IPS DF 6.9 (cell line): ENCODE data around the gene ATP6V0C.
"Not testable (repeated sequence)": the region's sequence is repeated elsewhere in the genome, so short reads cannot be mapped to it uniquely, and the experiment has no call there.

ENCODE experiments used
- DNase-seq: peaks from one replicate; pipeline ENCODE4 v3.0.0-alpha.2; 2013; ENCODE audit warnings: low read depth, low spot score
- H3K27ac ChIP-seq: one replicate; pipeline ENCODE4 v1.5.1; 2013; ENCODE audit warnings: low read length, control low read depth
- H3K27me3 ChIP-seq: 2 replicates; pipeline ENCODE4 v1.6.1; 2013; ENCODE audit warnings: mild to moderate bottlenecking, low read length; ENCODE audit not compliant: control insufficient read depth, insufficient read depth
- H3K36me3 ChIP-seq: 2 replicates; pipeline ENCODE4 v1.6.1; 2013; ENCODE audit warnings: low read length; ENCODE audit not compliant: control insufficient read depth, insufficient read depth
- H3K4me1 ChIP-seq: 2 replicates; pipeline ENCODE4 v1.6.1; 2013; ENCODE audit warnings: low read length; ENCODE audit not compliant: control insufficient read depth, insufficient read depth
- H3K4me3 ChIP-seq: 2 replicates; pipeline ENCODE4 v1.5.1; 2013; ENCODE audit warnings: mild to moderate bottlenecking, low read length
- H3K9me3 ChIP-seq: 2 replicates; pipeline ENCODE4 v1.6.1; 2013; ENCODE audit warnings: low read length, inconsistent platforms; ENCODE audit not compliant: control insufficient read depth, insufficient read depth
- WGBS: extraction: QIAGEN DNeasy Blood & Tissue Kit; methylation state at CpG from one replicate; pipeline ENCODE4 v1.1.7; 2013; ENCODE audit warnings: mixed read lengths, missing lambda C conversion rate; ENCODE audit not compliant: insufficient read length, insufficient coverage; 5-methylcytosine and 5-hydroxymethylcytosine counted together

Gene ATP6V0C

DNA sequence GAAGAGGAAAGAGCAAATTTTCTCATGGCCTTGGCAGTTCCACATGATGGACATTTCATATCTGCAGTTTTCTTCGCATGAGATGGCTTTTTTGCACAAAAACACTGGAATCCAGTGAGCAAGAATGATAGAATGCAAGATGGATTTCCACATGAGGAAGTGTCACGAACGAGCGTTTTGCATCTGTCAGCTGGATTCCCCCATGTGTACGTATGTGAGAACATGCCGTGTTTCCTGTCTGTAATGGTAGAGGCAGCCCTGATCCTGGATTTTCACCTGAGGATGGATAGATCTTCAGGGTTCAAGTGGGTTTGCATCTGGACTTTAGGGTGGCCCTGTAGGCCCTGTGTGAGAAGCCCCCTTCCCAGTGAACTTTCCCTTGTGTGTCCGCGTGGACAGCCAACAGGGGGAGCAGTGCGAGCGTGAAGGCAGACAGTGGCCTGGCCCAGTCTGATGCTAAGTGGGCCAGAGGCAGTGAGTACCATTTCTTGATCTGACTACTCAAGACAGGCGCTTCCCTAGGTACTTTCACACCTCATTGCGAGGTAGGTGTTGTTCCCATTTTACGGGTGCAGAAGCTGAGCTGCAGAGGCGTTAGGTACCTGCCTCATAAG, 26.2 kb downstream of the ATP6V0C start:
- no CpG with 5 or more reads among the region's 14 CpGs for WGBS
- not testable (repeated sequence) for H3K4me1 ChIP-seq, H3K27ac ChIP-seq, H3K27me3 ChIP-seq, H3K9me3 ChIP-seq, DNase-seq, H3K4me3 ChIP-seq, H3K36me3 ChIP-seq

- no CpG with 5 or more reads among the region's 4 CpGs for WGBS
- DNase-seq, H3K27ac ChIP-seq, H3K36me3 ChIP-seq, H3K9me3 ChIP-seq, H3K4me1 ChIP-seq, H3K27me3 ChIP-seq, H3K4me3 ChIP-seq: not testable (repeated sequence)
These were observed 27.2 kb downstream of the ATP6V0C start for GRCh38 chr16:2540912-2541311.

- H3K4me3 ChIP-seq, H3K9me3 ChIP-seq, H3K27ac ChIP-seq, H3K36me3 ChIP-seq, H3K4me1 ChIP-seq, DNase-seq, H3K27me3 ChIP-seq: not testable (repeated sequence)
- no CpG with 5 or more reads among the region's 6 CpGs for whole genome bisulfite sequencing
These were observed 27.7 kb downstream of the ATP6V0C start for GRCh38 chr16:2541409-2541808.

GRCh38 chr16:2543771-2544170, 30.0 kb downstream of the ATP6V0C start:
- H3K27me3 ChIP-seq, DNase-seq, H3K9me3 ChIP-seq, H3K36me3 ChIP-seq, H3K4me1 ChIP-seq, H3K4me3 ChIP-seq, H3K27ac ChIP-seq: not testable (repeated sequence)
- no CpG with 5 or more reads among the region's 14 CpGs for whole genome bisulfite sequencing

DNA sequence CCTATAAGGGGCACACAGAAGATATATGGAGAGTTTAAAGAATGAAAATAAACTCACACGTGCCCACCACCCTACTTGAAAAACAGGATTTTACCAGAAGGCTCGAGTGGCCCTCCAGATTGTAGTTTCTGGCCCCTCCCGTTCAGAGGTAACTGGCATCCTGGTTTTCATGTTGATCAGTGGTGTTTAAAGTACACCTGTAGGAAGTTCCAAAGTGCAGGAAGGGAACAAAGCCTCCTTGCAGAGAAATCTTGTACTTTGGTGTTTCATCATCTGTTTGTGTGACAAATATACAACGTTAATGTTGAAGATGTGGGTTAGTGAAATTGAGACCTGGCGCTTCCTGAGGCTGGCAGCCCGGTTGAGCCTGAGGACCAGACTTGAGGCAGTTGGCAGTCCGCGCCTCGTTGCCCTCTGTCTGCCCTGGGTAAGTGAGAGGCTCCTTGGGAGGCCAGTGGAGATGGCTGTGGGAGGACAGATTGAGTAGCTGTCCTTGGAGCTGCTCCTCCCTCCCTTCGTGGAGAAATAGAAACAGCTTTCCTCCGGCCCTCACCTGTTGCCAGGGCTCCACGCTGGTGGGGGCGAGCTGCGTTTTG, 36.6 kb downstream of the ATP6V0C start:
- H3K36me3 ChIP-seq, H3K27me3 ChIP-seq, H3K4me3 ChIP-seq, DNase-seq, H3K27ac ChIP-seq, H3K4me1 ChIP-seq, H3K9me3 ChIP-seq: not testable (repeated sequence)
- WGBS = no CpG with 5 or more reads among the region's 14 CpGs

GRCh38 chr16:2551420-2551889, 37.7 kb downstream of the ATP6V0C start:
- H3K4me3 ChIP-seq, H3K27ac ChIP-seq, H3K36me3 ChIP-seq, DNase-seq, H3K9me3 ChIP-seq, H3K27me3 ChIP-seq, H3K4me1 ChIP-seq: not testable (repeated sequence)
- no CpG with 5 or more reads among the region's 17 CpGs for WGBS

DNA sequence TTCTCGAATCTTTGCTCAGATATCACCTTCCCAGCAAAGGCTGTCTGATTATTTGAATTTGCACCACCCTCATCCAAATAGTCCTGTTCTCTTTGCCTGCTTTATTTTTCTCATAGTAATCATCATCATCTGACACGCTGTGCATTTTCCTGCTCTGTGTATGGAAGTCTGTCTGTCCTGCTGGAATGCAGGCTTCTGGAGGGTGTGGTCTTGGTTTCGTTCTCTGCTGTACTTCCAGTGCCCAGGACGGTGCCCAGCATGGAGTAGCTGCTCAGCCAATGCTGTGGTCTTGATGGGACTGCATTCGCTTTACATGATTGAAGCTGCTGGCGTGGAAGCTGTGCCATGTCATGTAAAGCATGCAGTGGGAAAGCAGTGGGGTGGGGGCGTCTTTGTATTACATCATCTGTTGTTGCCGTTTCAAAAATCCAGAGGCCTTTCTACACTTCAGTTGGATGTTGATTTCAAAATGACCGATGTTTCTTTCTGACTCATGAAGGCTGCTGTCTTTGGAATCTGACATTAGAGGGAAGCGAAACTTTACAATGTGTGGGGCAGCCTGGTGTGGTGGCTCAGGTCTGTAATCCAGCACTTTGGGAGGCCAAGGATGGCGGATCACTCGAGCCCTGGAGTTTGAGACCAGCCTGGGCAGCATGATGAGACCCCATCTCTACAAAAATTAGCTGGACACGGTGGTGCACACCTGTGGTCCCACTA, 41.1 kb downstream of the ATP6V0C start:
- H3K4me1 ChIP-seq, H3K9me3 ChIP-seq, DNase-seq, H3K4me3 ChIP-seq, H3K36me3 ChIP-seq, H3K27ac ChIP-seq, H3K27me3 ChIP-seq: not testable (repeated sequence)
- no CpG with 5 or more reads among the region's 13 CpGs for WGBS

DNA sequence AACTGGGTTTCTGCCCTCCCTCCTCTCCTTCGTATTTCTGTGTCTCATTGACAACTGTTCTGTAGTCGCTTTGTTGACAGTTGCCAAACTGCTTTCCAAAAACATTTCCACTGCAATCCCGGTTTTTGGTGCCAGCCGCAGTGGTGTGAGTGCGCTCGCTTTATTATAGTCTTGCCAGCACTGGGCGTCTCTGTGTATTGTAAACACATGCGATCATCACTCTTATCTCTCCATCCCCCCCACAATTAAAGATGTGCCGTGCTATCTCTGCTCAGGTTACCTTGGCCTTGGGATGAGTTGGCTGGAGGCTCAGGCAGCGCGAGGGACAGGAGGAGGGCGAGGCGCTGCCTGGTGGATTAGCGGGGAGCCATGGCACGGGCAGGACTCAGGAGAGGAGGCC, 43.4 kb downstream of the ATP6V0C start:
- H3K27ac ChIP-seq, H3K4me3 ChIP-seq, H3K4me1 ChIP-seq, H3K36me3 ChIP-seq, H3K9me3 ChIP-seq, DNase-seq, H3K27me3 ChIP-seq: not testable (repeated sequence)
- WGBS = no CpG with 5 or more reads among the region's 15 CpGs

GRCh38 chr16:2560131-2560797, 46.5 kb downstream of the ATP6V0C start:
- not testable (repeated sequence) for DNase-seq, H3K36me3 ChIP-seq, H3K27ac ChIP-seq, H3K4me1 ChIP-seq, H3K9me3 ChIP-seq, H3K27me3 ChIP-seq, H3K4me3 ChIP-seq
- WGBS = no CpG with 5 or more reads among the region's 17 CpGs

DNA sequence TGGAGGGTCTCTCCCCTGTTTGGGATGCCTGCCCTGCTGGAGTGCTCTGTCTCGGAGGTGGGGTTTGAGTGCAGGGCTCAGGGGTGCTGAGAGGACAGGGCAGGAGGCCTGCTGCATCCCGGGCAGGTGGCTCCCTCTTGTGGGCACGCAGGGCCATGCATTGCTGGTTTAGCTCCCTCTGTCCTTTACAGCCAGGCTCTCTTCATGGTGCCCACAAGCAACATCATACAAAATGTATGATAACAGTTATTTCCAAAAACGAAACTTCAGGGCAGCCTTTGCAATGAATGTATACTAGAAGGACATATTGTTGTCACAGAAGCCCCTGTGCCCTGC, 47.0 kb downstream of the ATP6V0C start:
- not testable (repeated sequence) for H3K27ac ChIP-seq, DNase-seq, H3K9me3 ChIP-seq, H3K4me1 ChIP-seq, H3K27me3 ChIP-seq, H3K4me3 ChIP-seq, H3K36me3 ChIP-seq
- no CpG with 5 or more reads among the region's 4 CpGs for WGBS
